ENCODE results near the gene HSPB3.
A peak's percentile ranks its signal among the peaks of the same experiment; 100 is the strongest.

The HSPB3 gene

GRCh38 chr5:54458221-54458620 lies 2.7 kb downstream of the HSPB3 start:
- H3K4me1 ChIP-seq (ENCODE audit: control insufficient read depth, insufficient read depth, low read length): peaks cover 41% of the 10 kb centered on the region
- H3K4me2 ChIP-seq (ENCODE audit: low read length): peak overlapping the region; percentile 16
- H3K9ac ChIP-seq (ENCODE audit: low read depth, low read length): peak overlapping the region; percentile 62
- no peaks in the 10 kb centered on the region for H3K27me3 ChIP-seq (ENCODE audit: control insufficient read depth, insufficient read depth, low read length)
- H3K9me3 ChIP-seq (replicated peaks; ENCODE audit: low read length): no peaks in the 10 kb centered on the region
- no peak overlapping the region for H3K4me3 ChIP-seq (ENCODE audit: low read length)
- no peaks in the 10 kb centered on the region for H3K36me3 ChIP-seq (ENCODE audit: insufficient read depth, low read length)

GRCh38 chr5:54460181-54460919 lies 4.9 kb downstream of the HSPB3 start:
- no peak overlapping the region for H3K4me2 ChIP-seq (ENCODE audit: low read length)
- no peaks in the 10 kb centered on the region for H3K9me3 ChIP-seq (replicated peaks; ENCODE audit: low read length)
- no peak overlapping the region for H3K4me3 ChIP-seq (ENCODE audit: low read length)
- no peaks in the 10 kb centered on the region for H3K36me3 ChIP-seq (ENCODE audit: insufficient read depth, low read length)
- H3K4me1 ChIP-seq (ENCODE audit: control insufficient read depth, insufficient read depth, low read length): peaks cover 32% of the 10 kb centered on the region
- H3K9ac ChIP-seq (ENCODE audit: low read depth, low read length): no peak overlapping the region
- H3K27me3 ChIP-seq (ENCODE audit: control insufficient read depth, insufficient read depth, low read length): no peaks in the 10 kb centered on the region

- Histone ChIP-seq H3K27me3 (ENCODE audit: control insufficient read depth, insufficient read depth, low read length) (no peaks in the 10 kb centered on the region), H3K4me2 (ENCODE audit: low read length) (no peak overlapping the region), H3K4me1 (ENCODE audit: control insufficient read depth, insufficient read depth, low read length) (peaks cover 16% of the 10 kb centered on the region), H3K36me3 (ENCODE audit: insufficient read depth, low read length) (no peaks in the 10 kb centered on the region), H3K4me3 (ENCODE audit: low read length) (no peak overlapping the region), H3K9ac (ENCODE audit: low read depth, low read length) (no peak overlapping the region), H3K9me3 (replicated peaks; ENCODE audit: low read length) (no peaks in the 10 kb centered on the region)
Observed at GRCh38 chr5:54462281-54462680, 6.8 kb downstream of the HSPB3 start.

- H3K4me1 ChIP-seq (ENCODE audit: control insufficient read depth, insufficient read depth, low read length): peaks cover 9% of the 10 kb centered on the region
- H3K4me2 ChIP-seq (ENCODE audit: low read length): no peak overlapping the region
- H3K27me3 ChIP-seq (ENCODE audit: control insufficient read depth, insufficient read depth, low read length): no peaks in the 10 kb centered on the region
- no peak overlapping the region for H3K9ac ChIP-seq (ENCODE audit: low read depth, low read length)
- H3K9me3 ChIP-seq (replicated peaks; ENCODE audit: low read length): no peaks in the 10 kb centered on the region
- no peak overlapping the region for H3K4me3 ChIP-seq (ENCODE audit: low read length)
- no peaks in the 10 kb centered on the region for H3K36me3 ChIP-seq (ENCODE audit: insufficient read depth, low read length)
Observed at GRCh38 chr5:54463713-54464112, 8.2 kb downstream of the HSPB3 start.

GRCh38 chr5:54469622-54470021 lies 14.1 kb downstream of the HSPB3 start:
- H3K4me1 ChIP-seq (ENCODE audit: control insufficient read depth, insufficient read depth, low read length): peaks cover 21% of the 10 kb centered on the region
- H3K9ac ChIP-seq (ENCODE audit: low read depth, low read length): peak overlapping the region; percentile 71
- peak overlapping the region; percentile 86 for H3K4me2 ChIP-seq (ENCODE audit: low read length)
- no peaks in the 10 kb centered on the region for H3K9me3 ChIP-seq (replicated peaks; ENCODE audit: low read length)
- H3K27me3 ChIP-seq (ENCODE audit: control insufficient read depth, insufficient read depth, low read length): no peaks in the 10 kb centered on the region
- H3K4me3 ChIP-seq (ENCODE audit: low read length): peak overlapping the region; percentile 61
- H3K36me3 ChIP-seq (ENCODE audit: insufficient read depth, low read length): no peaks in the 10 kb centered on the region

GRCh38 chr5:54470128-54470527 lies 14.6 kb downstream of the HSPB3 start:
- H3K9ac ChIP-seq (ENCODE audit: low read depth, low read length): peak overlapping the region; percentile 71
- H3K4me3 ChIP-seq (ENCODE audit: low read length): peak overlapping the region; percentile 61

GRCh38 chr5:54470677-54471076 lies 15.2 kb downstream of the HSPB3 start:
- H3K27me3 ChIP-seq (ENCODE audit: control insufficient read depth, insufficient read depth, low read length): no peaks in the 10 kb centered on the region
- peak overlapping the region; percentile 41 for H3K9ac ChIP-seq (ENCODE audit: low read depth, low read length)
- peaks cover 21% of the 10 kb centered on the region for H3K4me1 ChIP-seq (ENCODE audit: control insufficient read depth, insufficient read depth, low read length)
- H3K4me2 ChIP-seq (ENCODE audit: low read length): peak overlapping the region; percentile 86
- H3K9me3 ChIP-seq (replicated peaks; ENCODE audit: low read length): no peaks in the 10 kb centered on the region
- peak overlapping the region; percentile 54 for H3K4me3 ChIP-seq (ENCODE audit: low read length)
- no peaks in the 10 kb centered on the region for H3K36me3 ChIP-seq (ENCODE audit: insufficient read depth, low read length)

More at GRCh38 chr5:54470128-54470527, 14.6 kb downstream of the HSPB3 start:
- H3K4me1 ChIP-seq (ENCODE audit: control insufficient read depth, insufficient read depth, low read length): peaks cover 21% of the 10 kb centered on the region
- peak overlapping the region; percentile 86 for H3K4me2 ChIP-seq (ENCODE audit: low read length)
- no peaks in the 10 kb centered on the region for H3K9me3 ChIP-seq (replicated peaks; ENCODE audit: low read length)
- H3K27me3 ChIP-seq (ENCODE audit: control insufficient read depth, insufficient read depth, low read length): no peaks in the 10 kb centered on the region
- H3K36me3 ChIP-seq (ENCODE audit: insufficient read depth, low read length): no peaks in the 10 kb centered on the region

- Histone ChIP-seq H3K27me3 (ENCODE audit: control insufficient read depth, insufficient read depth, low read length) (no peaks in the 10 kb centered on the region), H3K4me3 (ENCODE audit: low read length) (no peak overlapping the region), H3K36me3 (ENCODE audit: insufficient read depth, low read length) (no peaks in the 10 kb centered on the region), H3K9me3 (replicated peaks; ENCODE audit: low read length) (no peaks in the 10 kb centered on the region), H3K4me1 (ENCODE audit: control insufficient read depth, insufficient read depth, low read length) (peaks cover 21% of the 10 kb centered on the region), H3K9ac (ENCODE audit: low read depth, low read length) (no peak overlapping the region), H3K4me2 (ENCODE audit: low read length) (no peak overlapping the region)
Observed at GRCh38 chr5:54471398-54471797, 15.9 kb downstream of the HSPB3 start.

- Histone ChIP-seq H3K9me3 (replicated peaks; ENCODE audit: low read length) (no peaks in the 10 kb centered on the region), H3K4me2 (ENCODE audit: low read length) (no peak overlapping the region), H3K27me3 (ENCODE audit: control insufficient read depth, insufficient read depth, low read length) (no peaks in the 10 kb centered on the region), H3K4me3 (ENCODE audit: low read length) (no peak overlapping the region), H3K9ac (ENCODE audit: low read depth, low read length) (no peak overlapping the region), H3K36me3 (ENCODE audit: insufficient read depth, low read length) (no peaks in the 10 kb centered on the region), H3K4me1 (ENCODE audit: control insufficient read depth, insufficient read depth, low read length) (peaks cover 14% of the 10 kb centered on the region)
Observed at GRCh38 chr5:54476682-54477081, 21.2 kb downstream of the HSPB3 start.

- Histone ChIP-seq H3K36me3 (ENCODE audit: insufficient read depth, low read length) (no peaks in the 10 kb centered on the region), H3K4me2 (ENCODE audit: low read length) (no peak overlapping the region), H3K4me1 (ENCODE audit: control insufficient read depth, insufficient read depth, low read length) (peaks cover 14% of the 10 kb centered on the region), H3K9me3 (replicated peaks; ENCODE audit: low read length) (no peaks in the 10 kb centered on the region), H3K9ac (ENCODE audit: low read depth, low read length) (no peak overlapping the region), H3K4me3 (ENCODE audit: low read length) (no peak overlapping the region), H3K27me3 (ENCODE audit: control insufficient read depth, insufficient read depth, low read length) (no peaks in the 10 kb centered on the region)
Observed at GRCh38 chr5:54477941-54478478, 22.5 kb downstream of the HSPB3 start.

GRCh38 chr5:54480296-54480695 lies 24.8 kb downstream of the HSPB3 start:
- Histone ChIP-seq H3K4me3 (ENCODE audit: low read length) (no peak overlapping the region), H3K4me2 (ENCODE audit: low read length) (peak overlapping the region; percentile 5), H3K27me3 (ENCODE audit: control insufficient read depth, insufficient read depth, low read length) (no peaks in the 10 kb centered on the region), H3K36me3 (ENCODE audit: insufficient read depth, low read length) (no peaks in the 10 kb centered on the region), H3K9me3 (replicated peaks; ENCODE audit: low read length) (no peaks in the 10 kb centered on the region), H3K4me1 (ENCODE audit: control insufficient read depth, insufficient read depth, low read length) (peaks cover 19% of the 10 kb centered on the region), H3K9ac (ENCODE audit: low read depth, low read length) (no peak overlapping the region)

Measured in skeletal muscle satellite cell (primary cell).